RWPE1 (cell line): ENCODE results near the gene INTS7.
"Not testable (repeated sequence)": the region's sequence is repeated elsewhere in the genome, so short reads cannot be mapped to it uniquely, and the experiment has no call there.

Experiments used
- CTCF ChIA-PET: fragments of 350-600 bp; sonication (Branson Sonifier 250); formaldehyde crosslinking; extraction: SDS; loops from one replicate; lab custom pipeline; 2021; lab: Yijun Ruan, JAX
- POLR2A ChIA-PET: fragments of 400-600 bp; formaldehyde crosslinking; extraction: SDS; loops from one replicate; lab custom pipeline; 2020; ENCODE audit warnings: antibody characterized with exemption; ENCODE audit not compliant: low non-redundant PET; lab: Yijun Ruan, JAX
- DNase-seq: peaks from one replicate; pipeline ENCODE4 v3.0.0; 2012; ENCODE audit warnings: low spot score
- H3K27ac ChIP-seq: fragments of 450-650 bp; 2 replicates; pipeline ENCODE4 v1.5.1; 2017
- CTCF ChIP-seq: fragments of 450-650 bp; conservative IDR thresholded peaks from 2 replicates; pipeline ENCODE4 v1.5.1; 2017; ENCODE audit warnings: low read depth, mild to moderate bottlenecking

The INTS7 gene

DNA sequence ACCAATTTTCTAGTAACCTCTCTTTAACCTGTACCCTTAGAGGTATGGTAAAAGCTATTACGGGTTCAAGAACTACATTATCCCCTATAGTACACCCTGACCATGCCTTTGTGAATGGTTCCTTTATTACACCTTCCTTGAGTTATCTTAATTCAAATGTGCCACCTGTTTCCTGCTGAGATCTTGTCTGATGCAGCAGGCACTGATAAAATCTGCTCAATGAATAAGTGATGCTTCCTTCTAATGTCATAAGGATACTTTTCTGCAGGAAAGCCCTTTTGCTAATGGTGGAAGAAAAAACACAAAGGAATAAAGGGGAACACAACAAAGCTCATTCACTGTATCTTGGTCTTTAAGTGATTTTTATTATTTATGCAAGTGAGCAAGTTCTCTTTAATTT lies 25.8 kb downstream of the INTS7 start:
- H3K27ac ChIP-seq, result no peak overlapping the region
- POLR2A ChIA-PET, result no interaction called here
- CTCF ChIA-PET, result interaction anchor here (0.6 to 1.9 kb wide), 3 partner anchors 15 to 329 kb away, joined by 6 to 8 read pairs (median 7); partner anchors contain the start of gene INTS7
- no peak for TF ChIP-seq CTCF
- DNase-seq, result no peak

DNA sequence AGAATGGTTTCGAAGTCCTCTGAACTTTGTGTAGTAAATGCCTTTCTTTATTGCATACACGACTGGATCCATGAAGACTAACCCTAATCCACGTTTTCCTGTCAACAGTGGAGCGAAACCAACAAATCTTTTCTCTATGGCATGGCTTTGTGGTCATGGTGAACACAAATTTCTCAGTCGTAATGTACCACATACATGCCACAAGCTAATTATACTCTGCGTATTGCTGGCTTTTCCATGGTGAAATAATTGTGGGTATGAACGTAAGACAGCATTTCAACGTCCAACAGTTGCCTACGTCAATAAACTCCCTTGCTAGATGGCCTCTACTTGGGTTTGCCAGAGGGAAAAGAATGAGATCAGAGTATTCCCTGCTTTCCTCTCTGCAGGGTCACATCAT lies 27.5 kb downstream of the INTS7 start:
- DNase-seq, result no peak

GRCh38 chr1:212007178-212007577 lies 28.2 kb downstream of the INTS7 start:
- no peak for DNase-seq
- ChIA-PET POLR2A (no interaction called here), CTCF (no interaction called here)
- H3K27ac ChIP-seq, result no peak overlapping the region
- TF ChIP-seq CTCF, result no peak

More for the DNA sequence above, 27.5 kb downstream of the INTS7 start:
- no peak for TF ChIP-seq CTCF
- ChIA-PET POLR2A (no interaction called here), CTCF (no interaction called here)
- no peak overlapping the region for H3K27ac ChIP-seq

DNA sequence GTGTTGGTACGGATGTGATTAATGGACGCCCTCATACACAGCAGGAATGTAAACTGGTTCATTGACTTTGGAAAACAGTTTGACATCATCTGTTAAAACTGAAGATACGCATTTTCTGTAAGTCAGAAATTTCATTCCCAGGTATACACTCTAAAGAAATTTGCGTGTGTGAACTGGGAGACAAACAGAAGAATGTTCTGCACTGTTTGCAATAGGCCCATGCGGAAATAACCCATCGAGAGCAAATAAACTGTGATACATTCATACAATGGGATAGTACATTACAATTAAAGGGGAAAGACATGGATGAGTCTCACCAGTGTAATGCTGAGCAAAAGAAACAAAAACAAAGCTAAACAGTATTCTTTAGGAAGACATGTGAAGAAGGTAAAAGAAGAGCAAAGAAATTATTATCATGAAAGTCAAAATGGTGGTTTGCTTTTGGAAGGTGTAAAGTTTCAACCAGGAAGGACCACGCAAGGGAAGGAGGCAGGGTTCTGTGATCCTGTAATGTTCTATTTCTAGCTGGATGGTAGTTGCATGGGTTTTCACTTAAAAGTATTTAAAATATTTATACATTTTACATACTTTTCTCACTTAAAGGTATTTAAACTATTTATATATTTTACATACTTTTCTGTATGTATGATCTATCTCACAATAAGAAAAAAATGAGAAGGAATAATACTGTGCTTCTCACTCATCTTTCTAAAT lies 30.3 kb downstream of the INTS7 start:
- POLR2A ChIA-PET, result no interaction called here
- CTCF ChIA-PET, result interaction anchor here (0.6 kb wide), 2 partner anchors 269 to 305 kb away, joined by 3 read pairs; no protein-coding TSS in a partner anchor
- H3K27ac ChIP-seq, result no peak overlapping the region
- no peak for DNase-seq
- TF ChIP-seq CTCF, result no peak

DNA sequence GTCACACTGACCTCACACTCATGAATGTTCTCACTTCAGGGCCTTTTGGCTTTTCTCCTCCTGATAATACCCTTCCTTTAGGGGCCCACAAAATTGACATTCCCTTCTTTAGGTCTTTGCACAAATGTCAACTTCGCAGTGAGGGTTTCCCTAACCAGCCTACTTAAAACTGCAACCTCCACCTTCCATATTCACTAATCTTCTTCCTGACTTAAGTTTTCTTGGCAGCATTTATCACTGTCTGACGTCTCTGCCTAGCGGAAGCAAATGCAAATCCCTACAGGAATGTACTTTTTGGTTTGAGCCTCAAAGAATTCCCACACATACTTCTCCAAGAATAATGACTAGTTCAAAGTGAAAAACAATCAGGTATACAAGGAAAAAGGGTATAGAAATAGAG lies 32.8 kb downstream of the INTS7 start:
- TF ChIP-seq CTCF, result no peak
- H3K27ac ChIP-seq, result no peak overlapping the region
- POLR2A ChIA-PET, result no interaction called here
- CTCF ChIA-PET, result interaction anchor here (0.6 to 0.8 kb wide), 2 partner anchors 10 to 365 kb away, joined by 4 to 5 read pairs; no protein-coding TSS in a partner anchor
- DNase-seq, result no peak

- H3K27ac ChIP-seq, POLR2A ChIA-PET, CTCF ChIA-PET, DNase-seq: not testable (repeated sequence)
Observed at GRCh38 chr1:211997426-211997825, 37.9 kb downstream of the INTS7 start.

- POLR2A ChIA-PET, result no interaction called here
- TF ChIP-seq CTCF, result no peak
- no peak overlapping the region for H3K27ac ChIP-seq
- DNase-seq, result no peak
- CTCF ChIA-PET, result no interaction called here
Observed at GRCh38 chr1:211991695-211992094, 43.7 kb downstream of the INTS7 start.
